Ovary (tissue), 3 donors: ENCODE data around the gene PTTG1IP2.

Experiments
- CTCF ChIP-seq, 3 donors: fragments of 450-650 bp in 2 of 3; fragments of 200-600 bp in 1 of 3; IDR thresholded peaks; one replicate each; pipeline versions ENCODE4 v1.5.1 to v1.8.0; 2016 to 2022; ENCODE audit warnings: antibody characterized with exemption in 3 of 3, mild to moderate bottlenecking in 1 of 3
- EP300 ChIP-seq: sonication (generic); formaldehyde crosslinking; IDR thresholded peaks from one replicate; pipeline ENCODE4 v1.6.1; 2017; ENCODE audit warnings: antibody characterized with exemption
- POLR2A ChIP-seq: fragments of 450-650 bp; IDR thresholded peaks from one replicate; pipeline ENCODE4 v1.6.1; 2017; ENCODE audit warnings: antibody characterized with exemption, mild to moderate bottlenecking, moderate library complexity
- donor health status: DM: no; HTN: no; CAD: no.

GRCh38 chr7:90507692-90508091, 38.3 kb downstream of the PTTG1IP2 start:
- TF ChIP-seq POLR2A, result no peak
- TF ChIP-seq CTCF (IDR thresholded peaks at IDR 0.05), result no peak
- TF ChIP-seq EP300, result no peak
